ENCODE measurements around the gene SLC25A25. TPM values are rescaled to one million over a fixed set of nuclear protein-coding genes. Genes with fewer than 3 reads are reported as not detected.

Gene SLC25A25
- total and polyA plus RNA-seq, 10 of the 15 experiments (the other 5 are each of a cell fraction or from before 2014, with no cell fraction given) = 0.04 to 17.1 (median 12.4) TPM; not detected in 1

GRCh38 chr9:128066713-128067644 lies 1.1 kb upstream of the SLC25A25 start, which contains the start of gene NAIF1 (continued):
- TF ChIP-seq, protein P1, sequence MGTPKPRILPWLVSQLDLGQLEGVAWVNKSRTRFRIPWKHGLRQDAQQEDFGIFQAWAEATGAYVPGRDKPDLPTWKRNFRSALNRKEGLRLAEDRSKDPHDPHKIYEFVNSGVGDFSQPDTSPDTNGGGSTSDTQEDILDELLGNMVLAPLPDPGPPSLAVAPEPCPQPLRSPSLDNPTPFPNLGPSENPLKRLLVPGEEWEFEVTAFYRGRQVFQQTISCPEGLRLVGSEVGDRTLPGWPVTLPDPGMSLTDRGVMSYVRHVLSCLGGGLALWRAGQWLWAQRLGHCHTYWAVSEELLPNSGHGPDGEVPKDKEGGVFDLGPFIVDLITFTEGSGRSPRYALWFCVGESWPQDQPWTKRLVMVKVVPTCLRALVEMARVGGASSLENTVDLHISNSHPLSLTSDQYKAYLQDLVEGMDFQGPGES (IDR thresholded peaks at IDR 0.05) = peak; percentile 99
- TF ChIP-seq ESRRA (IDR thresholded peaks at IDR 0.05; ENCODE audit: low read length) (peak; percentile 56; the same call in 1 of the 2 replicates), SMAD1 (IDR thresholded peaks at IDR 0.05; ENCODE audit: low read depth, partially characterized antibody) (peak; percentile 37), TCF3 (IDR thresholded peaks at IDR 0.05; ENCODE audit: borderline replicate concordance, insufficient read depth, low read depth, low read length) (no peak), TARDBP (IDR thresholded peaks at IDR 0.05; ENCODE audit: borderline replicate concordance) (no peak), SMC3 (IDR thresholded peaks at IDR 0.05; ENCODE audit: borderline replicate concordance, low read length) (no peak), NFIC (IDR thresholded peaks at IDR 0.05; ENCODE audit: low read depth, low read length) (no peak), ZNF592 (IDR thresholded peaks at IDR 0.05) (no peak), RCOR1 (conservative IDR thresholded peaks at IDR 0.05; ENCODE audit: low read depth, low read length) (0 out of 2 replicates have a peak, but pooled peaks have one; percentile 43), ZZZ3 (IDR thresholded peaks at IDR 0.05; ENCODE audit: control insufficient read depth, insufficient read length, low read depth) (no peak), MEF2B (IDR thresholded peaks at IDR 0.05; ENCODE audit: partially characterized antibody, poor library complexity, severe bottlenecking) (no peak), IKZF1 (conservative IDR thresholded peaks at IDR 0.05) (0 out of 2 replicates have a peak, but pooled peaks have one; percentile 5), CTCF (IDR thresholded peaks at IDR 0.05 in 2 of 3, conservative IDR thresholded peaks at IDR 0.05 in 1 of 3; ENCODE audit: control insufficient read depth in 2 of 3, extremely low read depth in 1 of 3, insufficient read depth in 1 of 3, low read depth in 3 of 3, low read length in 3 of 3) (no peak), NR2C2 (IDR thresholded peaks at IDR 0.05; ENCODE audit: borderline replicate concordance, control insufficient read depth, insufficient read length, low read depth) (no peak), NR2F1 (conservative IDR thresholded peaks at IDR 0.05) (0 out of 2 replicates have a peak, but pooled peaks have one; percentile 38)
- TF ChIP-seq, protein P2, sequence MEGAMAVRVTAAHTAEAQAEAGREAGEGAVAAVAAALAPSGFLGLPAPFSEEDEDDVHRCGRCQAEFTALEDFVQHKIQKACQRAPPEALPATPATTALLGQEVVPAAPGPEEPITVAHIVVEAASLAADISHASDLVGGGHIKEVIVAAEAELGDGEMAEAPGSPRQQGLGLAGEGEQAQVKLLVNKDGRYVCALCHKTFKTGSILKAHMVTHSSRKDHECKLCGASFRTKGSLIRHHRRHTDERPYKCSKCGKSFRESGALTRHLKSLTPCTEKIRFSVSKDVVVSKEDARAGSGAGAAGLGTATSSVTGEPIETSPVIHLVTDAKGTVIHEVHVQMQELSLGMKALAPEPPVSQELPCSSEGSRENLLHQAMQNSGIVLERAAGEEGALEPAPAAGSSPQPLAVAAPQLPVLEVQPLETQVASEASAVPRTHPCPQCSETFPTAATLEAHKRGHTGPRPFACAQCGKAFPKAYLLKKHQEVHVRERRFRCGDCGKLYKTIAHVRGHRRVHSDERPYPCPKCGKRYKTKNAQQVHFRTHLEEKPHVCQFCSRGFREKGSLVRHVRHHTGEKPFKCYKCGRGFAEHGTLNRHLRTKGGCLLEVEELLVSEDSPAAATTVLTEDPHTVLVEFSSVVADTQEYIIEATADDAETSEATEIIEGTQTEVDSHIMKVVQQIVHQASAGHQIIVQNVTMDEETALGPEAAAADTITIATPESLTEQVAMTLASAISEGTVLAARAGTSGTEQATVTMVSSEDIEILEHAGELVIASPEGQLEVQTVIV (IDR thresholded peaks at IDR 0.05; ENCODE audit: borderline replicate concordance, partially characterized antibody) = peak; percentile 94
- TF ChIP-seq, protein P3, sequence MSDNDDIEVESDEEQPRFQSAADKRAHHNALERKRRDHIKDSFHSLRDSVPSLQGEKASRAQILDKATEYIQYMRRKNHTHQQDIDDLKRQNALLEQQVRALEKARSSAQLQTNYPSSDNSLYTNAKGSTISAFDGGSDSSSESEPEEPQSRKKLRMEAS (IDR thresholded peaks at IDR 0.05; ENCODE audit: low read depth, low read length) = peak; percentile 75

Data from GM12878 (cell line).